GM18526 (cell line): ENCODE results near the gene MACO1.

ENCODE experiments used
- POLR2A ChIP-seq: IDR thresholded peaks from 3 replicates; pipeline ENCODE4 v1.6.1; 2011; ENCODE audit not compliant: insufficient read length; ENCODE audit errors: extremely low read depth

Gene MACO1

GRCh38 chr1:25437672-25438071 is 7.0 kb downstream of the MACO1 start:
- no peak for TF ChIP-seq POLR2A

DNA sequence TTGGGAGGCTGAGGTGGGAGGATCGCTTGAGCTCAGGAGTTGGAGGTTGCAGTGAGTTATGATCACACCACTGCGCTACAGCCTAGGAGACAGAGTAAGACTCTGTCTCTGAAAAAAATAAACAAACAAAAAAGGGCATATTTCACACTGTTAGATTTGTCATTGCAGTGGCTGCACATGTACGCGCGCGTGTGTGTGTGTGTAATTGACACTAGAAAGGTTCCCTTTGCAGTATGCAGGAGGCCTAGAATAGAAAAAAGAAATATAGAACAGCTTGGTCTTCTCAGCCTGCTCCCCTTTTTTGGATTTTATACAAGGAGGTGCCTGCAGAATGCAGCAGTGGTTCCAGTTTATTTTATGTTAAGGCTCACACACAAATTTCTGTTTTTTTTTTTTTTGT is 8.6 kb downstream of the MACO1 start:
- no peak for TF ChIP-seq POLR2A

DNA sequence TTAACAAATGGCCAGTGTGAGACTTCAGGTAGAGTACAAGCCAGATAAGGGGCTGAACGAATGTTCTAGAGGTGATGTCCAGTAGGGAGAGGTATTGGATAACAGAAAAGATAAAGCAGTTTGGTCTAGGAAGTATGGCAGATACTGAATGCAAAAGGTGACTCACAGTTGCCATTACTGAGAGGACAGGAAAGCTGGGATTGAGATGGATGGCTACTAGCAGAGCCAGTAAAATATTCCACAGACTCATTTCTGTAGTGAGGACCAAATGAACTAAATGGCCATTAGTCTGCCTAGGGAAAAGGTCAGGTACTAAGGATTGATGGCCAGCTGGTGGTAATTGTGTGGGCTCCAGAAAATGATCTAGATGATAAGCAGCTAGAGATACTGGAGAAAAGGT is 11.5 kb downstream of the MACO1 start:
- TF ChIP-seq POLR2A: no peak

DNA sequence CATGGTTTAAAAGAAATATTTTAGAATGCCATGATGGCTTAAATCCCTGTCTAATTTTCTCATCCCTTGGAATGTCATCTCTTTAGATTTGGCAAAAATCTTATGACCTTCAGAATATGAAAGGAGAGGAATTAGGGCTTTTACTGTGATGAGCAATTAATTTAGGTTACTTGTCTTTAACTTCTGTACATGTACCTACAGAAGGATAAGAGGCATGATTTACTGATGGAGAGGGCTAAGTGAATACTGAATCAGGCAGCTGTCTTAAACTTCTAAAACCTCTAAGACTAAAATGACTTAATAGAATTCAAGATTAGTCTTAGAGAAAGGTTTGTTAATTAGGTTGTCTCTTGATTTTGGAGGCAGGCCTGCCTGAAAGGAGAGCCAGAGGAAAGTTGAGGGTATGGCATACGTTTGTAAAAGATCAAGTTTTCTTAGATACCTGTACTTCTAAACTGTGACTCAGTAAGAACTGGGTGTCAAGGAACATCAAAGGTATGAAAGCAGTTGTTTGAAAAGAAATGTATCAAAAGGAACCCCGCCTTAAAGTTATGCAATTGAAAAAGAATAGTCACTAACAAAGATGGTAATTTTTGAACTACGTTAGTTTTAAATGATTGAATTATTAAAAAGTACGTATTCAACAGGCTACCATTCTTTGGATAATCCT is 12.5 kb downstream of the MACO1 start:
- TF ChIP-seq POLR2A: no peak

DNA sequence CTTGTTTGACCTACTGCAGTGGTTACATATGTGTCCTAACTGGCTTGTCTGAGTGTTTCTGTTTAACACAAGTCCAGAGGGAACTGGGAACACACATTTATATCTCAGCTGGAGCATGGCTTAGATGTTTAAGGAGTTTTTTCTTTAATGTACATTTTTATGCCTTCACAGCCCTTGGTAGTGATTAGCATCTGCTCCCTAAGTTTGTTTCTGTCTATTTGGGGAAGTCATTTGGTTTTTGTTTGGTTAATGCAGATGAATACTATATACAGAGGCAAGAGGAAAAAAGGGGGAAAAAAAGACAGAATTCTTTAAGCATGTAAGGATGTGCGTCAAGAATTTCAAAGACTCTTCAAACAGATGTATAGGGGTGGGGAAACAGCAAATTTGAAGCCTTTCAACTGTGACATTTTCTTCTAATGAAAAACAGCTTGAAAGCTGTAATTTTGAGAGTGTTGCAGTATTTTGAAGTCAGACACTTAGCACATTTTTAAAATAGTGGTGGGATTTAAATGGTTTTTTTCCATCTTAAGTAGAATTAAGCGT is 15.4 kb downstream of the MACO1 start:
- no peak for TF ChIP-seq POLR2A

GRCh38 chr1:25447547-25447946 is 16.9 kb downstream of the MACO1 start:
- TF ChIP-seq POLR2A: no peak

GRCh38 chr1:25450891-25451290 is 20.2 kb downstream of the MACO1 start:
- no peak for TF ChIP-seq POLR2A

GRCh38 chr1:25451908-25452307 is 21.2 kb downstream of the MACO1 start:
- no peak for TF ChIP-seq POLR2A

- no peak for TF ChIP-seq POLR2A
Measured at GRCh38 chr1:25456502-25456901, 25.8 kb downstream of the MACO1 start.

GRCh38 chr1:25458541-25459298 is 28.0 kb downstream of the MACO1 start:
- no peak for TF ChIP-seq POLR2A

DNA sequence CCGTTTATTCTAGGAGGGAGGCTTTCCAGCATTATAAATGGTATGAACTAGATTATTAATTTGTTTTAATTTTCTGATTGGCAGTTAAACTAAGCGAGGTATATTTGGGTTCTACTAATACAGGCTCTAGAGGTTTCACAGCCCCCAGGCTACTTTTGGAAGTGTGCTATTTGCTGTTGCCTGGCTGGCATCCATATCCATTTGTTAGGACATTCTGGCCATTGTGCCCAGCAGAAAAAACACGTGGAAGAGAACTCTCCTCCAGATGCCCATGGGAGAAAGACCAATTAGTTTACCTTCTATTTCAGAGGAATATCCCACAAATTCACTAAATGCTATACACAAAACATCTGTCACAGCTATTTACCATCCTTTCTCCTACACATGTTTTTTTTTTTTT is 29.3 kb downstream of the MACO1 start:
- no peak for TF ChIP-seq POLR2A

DNA sequence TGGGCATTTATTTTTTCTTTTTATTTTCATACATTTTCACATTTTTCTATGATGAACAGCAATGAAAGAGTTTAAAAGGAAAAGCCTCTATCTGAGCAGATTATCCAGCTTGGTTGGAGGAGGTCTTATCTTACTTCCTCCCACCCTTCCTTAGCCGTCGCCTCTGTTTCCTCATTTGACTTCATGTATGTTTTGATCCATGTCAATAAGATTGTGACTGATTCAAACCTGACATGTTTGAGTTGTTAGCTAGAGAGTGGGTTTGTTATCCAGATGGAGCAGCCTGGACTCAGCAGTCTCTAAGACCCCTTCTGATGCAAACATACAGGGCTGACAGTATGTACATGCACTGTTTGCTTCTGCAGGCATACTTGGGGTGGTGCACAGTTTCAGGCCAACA is 31.2 kb downstream of the MACO1 start:
- TF ChIP-seq POLR2A: no peak

- no peak for TF ChIP-seq POLR2A
Measured at GRCh38 chr1:25462732-25463131, 32.0 kb downstream of the MACO1 start.

DNA sequence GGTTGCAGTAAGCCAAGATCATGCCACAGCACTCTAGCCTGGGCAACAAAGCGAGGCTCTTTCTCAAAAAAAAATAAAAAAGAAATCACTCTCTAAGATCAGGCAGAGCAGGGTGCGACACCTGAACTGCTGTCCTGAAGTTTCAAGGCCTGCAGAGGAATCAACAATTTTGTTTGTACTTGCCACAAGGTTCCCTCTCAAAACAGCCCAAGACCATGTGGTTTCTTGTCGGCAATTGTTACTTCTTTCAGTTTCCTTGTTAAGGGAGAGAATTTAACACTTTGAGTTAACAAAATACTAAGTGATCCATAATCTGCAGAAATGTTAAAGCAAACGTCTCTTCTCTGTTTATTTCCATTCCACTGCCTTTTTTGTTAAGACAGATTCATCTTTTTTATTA is 36.5 kb downstream of the MACO1 start:
- TF ChIP-seq POLR2A: no peak

GRCh38 chr1:25467616-25468015 is 36.9 kb downstream of the MACO1 start:
- no peak for TF ChIP-seq POLR2A

GRCh38 chr1:25468033-25468432 is 37.3 kb downstream of the MACO1 start:
- no peak for TF ChIP-seq POLR2A

DNA sequence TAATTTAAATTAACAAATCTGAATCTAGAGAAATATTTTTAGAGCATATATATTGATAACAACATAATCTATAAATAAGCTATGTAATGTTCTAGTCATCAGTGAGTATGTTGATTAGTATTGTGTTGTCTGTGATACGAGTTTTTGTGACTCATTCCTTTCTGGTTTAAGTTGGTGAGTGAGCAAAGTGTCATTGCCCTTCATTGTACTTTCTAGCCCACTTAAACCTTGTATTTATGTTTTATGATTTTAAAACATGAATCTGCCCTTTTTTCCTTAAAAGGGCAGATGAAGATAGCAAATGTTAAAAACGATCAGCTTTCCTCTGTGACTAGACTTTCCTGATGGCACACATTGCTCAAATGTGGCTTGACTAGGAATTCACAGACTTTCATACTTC is 38.5 kb downstream of the MACO1 start:
- TF ChIP-seq POLR2A: no peak

GRCh38 chr1:25472471-25472870 is 41.8 kb downstream of the MACO1 start:
- no peak for TF ChIP-seq POLR2A
